GM10847 (cell line): ENCODE results near the gene RNF128.

Experiments used
- POLR2A ChIP-seq: IDR thresholded peaks from 2 replicates; pipeline ENCODE4 v1.6.1; 2011; ENCODE audit not compliant: insufficient read length; ENCODE audit errors: extremely low read depth

The RNF128 gene

DNA sequence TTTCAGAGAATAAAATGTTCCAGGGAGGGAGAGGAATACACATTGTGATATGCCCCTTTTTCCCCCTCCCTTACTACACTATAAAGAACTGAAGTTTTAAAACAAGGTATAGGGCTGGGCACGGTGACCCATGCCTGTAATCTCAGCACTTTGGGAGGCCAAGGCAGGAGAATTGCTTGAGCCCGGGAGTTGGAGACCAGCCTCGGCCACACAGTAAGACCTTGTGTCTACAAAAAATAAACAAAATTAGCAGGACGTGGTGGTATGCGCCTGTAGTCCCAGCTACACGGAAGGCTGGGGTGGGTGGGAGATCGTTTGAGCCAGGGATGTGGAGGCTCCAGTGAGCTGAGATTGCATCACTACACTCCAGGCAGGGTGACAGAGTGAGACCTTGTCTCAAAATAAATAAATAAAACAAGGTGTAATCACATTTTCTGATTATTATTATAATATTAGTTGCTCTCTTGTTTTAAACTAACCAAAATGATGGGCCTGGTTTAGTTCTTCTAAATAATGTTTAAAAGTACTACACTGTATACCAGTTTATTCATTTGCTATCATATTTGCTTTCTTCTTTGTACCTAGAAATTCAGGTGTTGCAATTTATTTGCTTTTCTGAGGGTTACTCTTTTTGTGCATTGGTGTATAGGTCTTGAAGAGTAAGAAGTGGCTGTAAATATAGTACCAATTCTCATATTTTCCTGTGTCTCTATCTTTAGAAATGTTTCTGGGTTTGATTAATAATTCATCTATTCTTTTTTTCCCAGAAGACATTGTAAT lies 84.8 kb downstream of the RNF128 start:
- no peak for TF ChIP-seq POLR2A
